GM19193 (cell line): ENCODE measurements around the gene HOXD4.

Source experiments
- POLR2A ChIP-seq: IDR thresholded peaks from 4 replicates; pipeline ENCODE4 v1.6.1; 2011; ENCODE audit not compliant: insufficient read depth, insufficient read length; ENCODE audit errors: extremely low read depth

Gene HOXD4

DNA sequence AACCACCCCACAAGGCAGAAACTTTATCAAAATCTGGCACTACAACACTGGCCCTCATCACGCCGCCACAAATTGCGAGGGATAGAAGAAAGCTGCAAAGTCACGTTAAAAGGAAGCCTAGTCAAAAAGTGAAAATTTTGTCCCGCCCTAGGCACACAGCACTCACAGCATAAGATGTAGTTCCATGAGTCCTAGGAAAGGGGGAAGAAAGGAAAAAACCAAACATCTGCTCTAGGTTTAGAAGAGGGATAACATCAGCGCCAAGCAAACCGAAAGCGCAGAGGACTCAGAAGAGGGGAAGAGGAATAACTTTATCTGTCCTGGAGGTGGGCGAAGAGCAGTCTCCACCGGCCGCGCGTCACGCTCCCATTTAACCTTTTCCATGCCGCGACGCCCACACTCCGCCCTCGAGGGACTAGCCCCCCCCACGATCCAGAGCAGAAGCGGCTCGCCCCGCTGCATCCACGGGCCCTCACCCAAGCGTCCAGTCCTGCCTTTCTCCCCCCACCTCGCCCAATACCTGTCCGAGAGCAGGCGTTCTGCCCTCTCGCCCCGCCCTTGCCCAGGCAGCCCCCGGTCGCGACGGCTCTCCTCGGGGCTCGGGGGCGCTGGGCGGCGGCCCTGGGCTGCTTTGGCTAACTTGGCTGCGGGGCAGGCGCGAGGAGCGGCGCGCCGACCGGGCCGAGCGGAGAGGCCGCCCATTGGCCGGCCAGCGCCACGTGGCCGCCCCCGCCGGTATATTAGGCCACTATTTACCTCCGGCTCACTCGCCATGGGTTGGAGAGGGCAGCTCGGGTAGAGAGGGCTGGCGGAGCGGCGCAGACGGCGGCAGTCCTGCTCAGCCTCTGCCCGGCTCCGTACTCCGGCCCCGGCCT, 36.8 kb downstream of the HOXD4 start, which contains the start of gene HOXD1:
Gene HOXD1, plus strand, starts transcription at position 770 of the 875 bp plus-strand sequence. CDS start 134 bp downstream, outside the sequence.
- no peak for TF ChIP-seq POLR2A

DNA sequence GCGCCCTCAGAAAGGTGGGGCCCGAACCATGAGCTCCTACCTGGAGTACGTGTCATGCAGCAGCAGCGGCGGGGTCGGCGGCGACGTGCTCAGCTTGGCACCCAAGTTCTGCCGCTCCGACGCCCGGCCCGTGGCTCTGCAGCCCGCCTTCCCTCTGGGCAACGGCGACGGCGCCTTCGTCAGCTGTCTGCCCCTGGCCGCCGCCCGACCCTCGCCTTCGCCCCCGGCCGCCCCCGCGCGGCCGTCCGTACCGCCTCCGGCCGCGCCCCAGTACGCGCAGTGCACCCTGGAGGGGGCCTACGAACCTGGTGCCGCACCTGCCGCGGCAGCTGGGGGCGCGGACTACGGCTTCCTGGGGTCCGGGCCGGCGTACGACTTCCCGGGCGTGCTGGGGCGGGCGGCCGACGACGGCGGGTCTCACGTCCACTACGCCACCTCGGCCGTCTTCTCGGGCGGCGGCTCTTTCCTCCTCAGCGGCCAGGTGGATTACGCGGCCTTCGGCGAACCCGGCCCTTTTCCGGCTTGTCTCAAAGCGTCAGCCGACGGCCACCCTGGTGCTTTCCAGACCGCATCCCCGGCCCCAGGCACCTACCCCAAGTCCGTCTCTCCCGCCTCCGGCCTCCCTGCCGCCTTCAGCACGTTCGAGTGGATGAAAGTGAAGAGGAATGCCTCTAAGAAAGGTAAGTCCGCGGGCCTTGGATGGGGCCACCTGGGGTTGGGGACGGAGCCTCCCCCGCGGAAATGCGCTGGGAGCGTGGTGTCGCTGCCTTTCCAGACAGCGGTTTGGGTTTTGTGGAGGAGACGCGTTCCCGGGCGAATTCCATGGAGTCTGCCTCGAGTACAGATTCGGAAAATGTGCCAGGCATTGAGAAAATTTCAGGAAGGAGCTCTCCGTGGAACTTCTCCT, 37.7 kb downstream of the HOXD4 start:
- no peak for TF ChIP-seq POLR2A

DNA sequence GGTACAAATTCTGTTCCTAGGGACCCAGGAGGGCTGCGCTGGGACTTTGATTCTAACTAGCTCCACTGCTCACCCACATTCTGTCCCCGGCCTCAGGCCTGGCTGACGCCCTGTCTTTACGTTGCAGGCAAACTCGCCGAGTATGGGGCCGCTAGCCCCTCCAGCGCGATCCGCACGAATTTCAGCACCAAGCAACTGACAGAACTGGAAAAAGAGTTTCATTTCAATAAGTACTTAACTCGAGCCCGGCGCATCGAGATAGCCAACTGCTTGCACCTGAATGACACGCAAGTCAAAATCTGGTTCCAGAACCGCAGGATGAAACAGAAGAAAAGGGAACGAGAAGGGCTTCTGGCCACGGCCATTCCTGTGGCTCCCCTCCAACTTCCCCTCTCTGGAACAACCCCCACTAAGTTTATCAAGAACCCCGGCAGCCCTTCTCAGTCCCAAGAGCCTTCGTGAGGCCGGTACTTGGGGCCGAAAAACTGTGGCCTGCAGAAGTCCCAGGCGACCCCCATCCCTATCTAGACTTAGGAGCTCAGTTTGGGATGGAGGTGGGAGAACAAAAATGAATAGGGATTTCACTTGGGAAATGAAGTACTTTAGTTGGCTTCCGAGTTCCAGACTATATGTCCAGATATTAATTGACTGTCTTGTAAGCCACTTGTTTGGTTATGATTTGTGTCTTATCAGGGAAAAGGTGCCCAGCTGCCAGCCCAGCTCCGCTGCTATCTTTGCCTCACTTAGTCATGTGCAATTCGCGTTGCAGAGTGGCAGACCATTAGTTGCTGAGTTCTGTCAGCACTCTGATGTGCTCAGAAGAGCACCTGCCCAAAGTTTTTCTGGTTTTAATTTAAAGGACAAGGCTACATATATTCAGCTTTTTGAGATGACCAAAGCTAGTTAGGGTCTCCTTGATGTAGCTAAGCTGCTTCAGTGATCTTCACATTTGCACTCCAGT, 38.6 kb downstream of the HOXD4 start:
- no peak for TF ChIP-seq POLR2A

DNA sequence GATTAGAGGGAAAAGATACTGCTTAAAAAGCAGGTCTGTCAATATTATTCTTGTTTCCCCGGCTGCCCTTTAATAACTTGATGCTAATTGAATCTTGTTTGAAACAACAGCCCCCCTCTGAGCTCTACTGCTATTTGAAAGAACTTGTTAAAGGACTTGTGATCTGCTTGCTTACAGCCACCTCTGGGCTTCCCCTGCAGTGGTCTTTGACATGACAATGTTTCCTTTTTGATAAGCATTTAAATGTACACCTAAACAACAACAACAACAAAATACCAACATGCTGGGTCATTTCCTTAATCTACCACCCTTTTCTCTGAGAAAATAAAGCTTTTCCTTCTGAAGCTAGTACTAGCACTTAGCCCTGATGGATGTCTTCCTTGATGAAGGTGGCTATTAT, 41.0 kb downstream of the HOXD4 start:
- no peak for TF ChIP-seq POLR2A

DNA sequence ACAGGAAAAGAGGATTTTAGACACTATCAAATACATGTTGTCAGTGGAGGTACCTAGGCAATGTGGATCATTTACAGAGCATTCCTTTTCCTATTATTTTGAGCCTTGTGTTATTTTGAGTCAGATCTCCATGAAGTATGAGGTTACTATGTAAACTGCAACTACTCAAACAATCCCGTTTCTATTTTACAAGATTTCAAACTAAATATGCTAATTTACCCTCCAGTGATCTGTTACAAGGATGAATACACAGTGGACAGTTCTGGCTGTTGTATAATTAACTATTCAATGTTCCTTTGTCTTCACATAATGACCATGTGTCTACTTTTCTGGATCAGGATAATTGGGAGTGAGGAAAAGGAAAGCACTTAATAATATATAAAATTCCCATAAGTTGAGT, 41.7 kb downstream of the HOXD4 start:
- no peak for TF ChIP-seq POLR2A

DNA sequence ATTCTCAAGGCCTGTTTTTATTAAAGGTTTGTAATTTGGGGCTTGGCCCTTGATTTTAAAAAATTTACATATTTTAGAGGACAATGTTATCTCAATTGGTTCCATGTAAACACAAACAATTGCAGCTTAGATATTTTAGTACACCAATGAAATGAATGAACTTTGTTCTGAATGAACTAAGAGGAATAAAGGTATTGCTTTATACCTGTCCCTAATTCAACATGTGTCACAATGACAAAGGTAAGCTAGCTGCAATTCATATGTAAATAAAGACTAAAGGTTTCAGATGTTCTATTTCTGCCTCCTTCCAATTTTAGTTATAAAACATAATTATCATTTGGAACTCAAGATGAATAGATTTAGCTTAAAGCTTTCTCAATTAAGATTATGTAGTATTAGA, 48.6 kb downstream of the HOXD4 start:
- no peak for TF ChIP-seq POLR2A

DNA sequence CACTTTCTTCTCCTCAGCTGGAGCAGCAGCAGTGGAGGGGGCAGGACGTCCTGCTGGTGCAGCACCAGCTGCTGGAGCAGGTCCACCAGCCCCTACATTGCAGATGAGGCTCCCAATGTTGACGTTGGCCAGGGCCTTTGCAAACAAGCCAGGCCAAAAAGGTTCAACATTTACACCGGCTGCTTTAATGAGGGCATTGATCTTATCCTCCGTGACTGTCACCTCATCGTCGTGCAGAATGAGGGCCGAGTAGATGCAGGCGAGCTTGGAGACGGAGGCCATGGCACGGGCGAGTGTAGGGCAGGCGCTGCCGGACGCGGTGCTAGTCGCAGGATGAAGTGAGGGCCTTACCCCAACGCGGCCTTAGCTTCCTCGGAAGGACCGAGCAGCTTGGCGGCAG, 49.6 kb downstream of the HOXD4 start:
- TF ChIP-seq POLR2A: no peak

DNA sequence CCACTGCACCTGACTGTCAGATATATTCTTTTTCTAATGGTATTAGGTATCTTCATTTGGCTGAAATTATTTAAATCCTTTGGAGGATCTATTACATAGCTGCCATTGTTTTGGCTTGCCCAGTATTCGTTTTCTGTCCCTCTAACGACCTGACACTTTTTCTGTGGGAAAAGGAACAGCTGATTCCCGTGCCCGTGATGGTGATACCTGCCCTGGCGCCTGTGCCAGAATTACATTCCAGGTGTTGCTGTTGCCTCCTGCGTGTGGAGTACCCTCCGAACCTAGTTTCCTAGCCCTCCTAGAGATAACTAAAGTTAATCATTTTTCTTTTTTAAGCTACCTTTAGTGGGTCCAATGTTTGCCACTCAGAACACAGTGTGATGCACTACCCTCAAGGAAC, 51.1 kb downstream of the HOXD4 start:
- no peak for TF ChIP-seq POLR2A
